Astrocyte (in vitro differentiated cells and primary cell): Measurements from ENCODE around the gene PDE7B. TPM values are rescaled to one million over a fixed set of nuclear protein-coding genes. Genes with fewer than 3 reads are reported as not detected.

ENCODE experiments used
- DNase-seq: peaks from one replicate; pipeline ENCODE4 v3.0.0-alpha.2; 2010; ENCODE audit warnings: low read depth
- FAIRE-seq: peaks from 2 replicates; lab custom pipeline; 2011; peaks lifted over from hg19 to GRCh38; lab: Jason Lieb, UNC
- H2AFZ ChIP-seq: 2 replicates; pipeline ENCODE4 v1.6.0; 2012; ENCODE audit warnings: low read depth, low read length, inconsistent platforms
- H3K27ac ChIP-seq: 2 replicates; pipeline ENCODE4 v1.5.1; 2011; ENCODE audit warnings: low read depth, low read length, inconsistent platforms
- H3K27me3 ChIP-seq: 2 replicates; pipeline ENCODE4 v1.6.0; 2011; ENCODE audit warnings: low read length, inconsistent platforms; ENCODE audit not compliant: insufficient read depth
- H3K36me3 ChIP-seq: 2 replicates; pipeline ENCODE4 v1.5.1; 2011; ENCODE audit warnings: low read length, inconsistent platforms; ENCODE audit not compliant: insufficient read depth
- H3K4me1 ChIP-seq: 2 replicates; pipeline ENCODE4 v1.5.1; 2011; ENCODE audit warnings: low read length, inconsistent platforms; ENCODE audit not compliant: insufficient read depth
- H3K4me2 ChIP-seq: 2 replicates; pipeline ENCODE4 v1.6.0; 2012; ENCODE audit warnings: low read length, inconsistent platforms
- H3K4me3 ChIP-seq: 2 replicates; pipeline ENCODE4 v1.5.1; 2011; ENCODE audit warnings: low read depth, mild to moderate bottlenecking, low read length, inconsistent platforms; ENCODE audit not compliant: insufficient read depth
- H3K79me2 ChIP-seq: 2 replicates; pipeline ENCODE4 v1.6.0; 2012; ENCODE audit warnings: mild to moderate bottlenecking, low read length, inconsistent platforms; ENCODE audit not compliant: insufficient read depth
- H3K9ac ChIP-seq: 2 replicates; pipeline ENCODE4 v1.6.0; 2012; ENCODE audit warnings: mild to moderate bottlenecking, low read length, inconsistent platforms
- H3K9me3 ChIP-seq: 2 replicates; pipeline ENCODE4 v1.5.1; 2012; ENCODE audit warnings: low read depth, mild to moderate bottlenecking, low read length, inconsistent platforms; ENCODE audit not compliant: insufficient read depth
- H4K20me1 ChIP-seq: 2 replicates; pipeline ENCODE4 v1.6.0; 2012; ENCODE audit warnings: low read length, inconsistent platforms; ENCODE audit not compliant: insufficient read depth
- H3K27ac Mint-ChIP-seq: one replicate; pipeline ENCODE4 v1.8.0; 2021; ENCODE audit warnings: mild to moderate bottlenecking, mixed read lengths; ENCODE audit not compliant: unreplicated experiment
- H3K27me3 Mint-ChIP-seq: one replicate; pipeline ENCODE4 v1.8.0; 2021; ENCODE audit warnings: low read depth, mixed read lengths; ENCODE audit not compliant: unreplicated experiment
- H3K36me3 Mint-ChIP-seq: one replicate; pipeline ENCODE4 v1.8.0; 2021; ENCODE audit warnings: low read depth, mixed read lengths; ENCODE audit not compliant: unreplicated experiment
- H3K4me1 Mint-ChIP-seq: one replicate; pipeline ENCODE4 v1.8.0; 2021; ENCODE audit warnings: low read depth, mixed read lengths; ENCODE audit not compliant: unreplicated experiment
- H3K4me3 Mint-ChIP-seq: one replicate; pipeline ENCODE4 v1.8.0; 2021; ENCODE audit warnings: mild to moderate bottlenecking, moderate library complexity, mixed read lengths; ENCODE audit not compliant: unreplicated experiment
- H3K9me3 Mint-ChIP-seq: one replicate; pipeline ENCODE4 v1.8.0; 2021; ENCODE audit warnings: mild to moderate bottlenecking, mixed read lengths; ENCODE audit not compliant: unreplicated experiment
- EZH2 ChIP-seq: IDR thresholded peaks from 2 replicates; pipeline ENCODE4 v1.6.1; 2012; ENCODE audit warnings: mild to moderate bottlenecking, low read length, inconsistent platforms; ENCODE audit not compliant: insufficient read depth
- total RNA-seq: library from RNA; stranded (reverse); gene quantifications from 2 replicates; pipeline ENCODE4 v1.2.1, GENCODE V29; 2021
- TF ChIP-seq, protein P1 (sequence below): IDR thresholded peaks from 2 replicates; pipeline ENCODE4 v1.5.1; 2011; ENCODE audit warnings: low read depth, mild to moderate bottlenecking, inconsistent platforms, low read length, moderate library complexity; ENCODE audit not compliant: insufficient read depth

Gene PDE7B
- total RNA-seq, 1 donor from 2014 or later, result 0.27 TPM

DNA sequence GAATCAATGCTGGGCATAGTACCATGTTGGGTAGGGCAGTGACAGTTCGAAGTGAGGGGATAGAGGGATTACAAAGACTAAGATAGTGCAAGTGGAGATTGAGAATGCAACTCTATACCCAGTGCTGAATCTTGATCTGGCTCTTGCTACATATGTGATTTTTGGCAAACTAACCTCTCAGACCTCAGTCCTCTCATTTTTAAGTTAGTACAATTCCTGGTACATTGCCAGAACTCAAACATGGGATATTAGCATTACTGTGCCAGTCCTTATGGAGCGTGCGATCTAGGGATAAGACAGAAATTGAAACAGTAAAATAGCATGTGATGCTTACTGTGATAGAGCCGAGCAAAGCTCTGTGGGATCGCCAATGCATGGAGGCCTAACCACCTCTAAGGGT lies 210.2 kb downstream of the PDE7B start:
- Histone ChIP-seq H3K79me2 (no peaks in the 10 kb centered on the region), H2AFZ (no peak overlapping the region), H3K4me3 (no peak overlapping the region), H3K4me2 (no peak overlapping the region), H3K4me1 (peaks cover 14% of the 10 kb centered on the region), H4K20me1 (no peaks in the 10 kb centered on the region), H3K27me3 (no peaks in the 10 kb centered on the region), H3K27ac (no peak overlapping the region), H3K9ac (no peak overlapping the region), H3K9me3 (no peaks in the 10 kb centered on the region), H3K36me3 (no peaks in the 10 kb centered on the region)
- H3K36me3 Mint-ChIP-seq, result no peaks in the 10 kb centered on the region
- FAIRE-seq (no peak), DNase-seq (no peak)
- no peak overlapping the region for H3K27ac Mint-ChIP-seq
- H3K4me3 Mint-ChIP-seq, result no peak overlapping the region
- peaks cover 3% of the 10 kb centered on the region for H3K27me3 Mint-ChIP-seq
- H3K4me1 Mint-ChIP-seq, result peaks cover 14% of the 10 kb centered on the region
- no peaks in the 10 kb centered on the region for H3K9me3 Mint-ChIP-seq
- TF ChIP-seq, protein P1, sequence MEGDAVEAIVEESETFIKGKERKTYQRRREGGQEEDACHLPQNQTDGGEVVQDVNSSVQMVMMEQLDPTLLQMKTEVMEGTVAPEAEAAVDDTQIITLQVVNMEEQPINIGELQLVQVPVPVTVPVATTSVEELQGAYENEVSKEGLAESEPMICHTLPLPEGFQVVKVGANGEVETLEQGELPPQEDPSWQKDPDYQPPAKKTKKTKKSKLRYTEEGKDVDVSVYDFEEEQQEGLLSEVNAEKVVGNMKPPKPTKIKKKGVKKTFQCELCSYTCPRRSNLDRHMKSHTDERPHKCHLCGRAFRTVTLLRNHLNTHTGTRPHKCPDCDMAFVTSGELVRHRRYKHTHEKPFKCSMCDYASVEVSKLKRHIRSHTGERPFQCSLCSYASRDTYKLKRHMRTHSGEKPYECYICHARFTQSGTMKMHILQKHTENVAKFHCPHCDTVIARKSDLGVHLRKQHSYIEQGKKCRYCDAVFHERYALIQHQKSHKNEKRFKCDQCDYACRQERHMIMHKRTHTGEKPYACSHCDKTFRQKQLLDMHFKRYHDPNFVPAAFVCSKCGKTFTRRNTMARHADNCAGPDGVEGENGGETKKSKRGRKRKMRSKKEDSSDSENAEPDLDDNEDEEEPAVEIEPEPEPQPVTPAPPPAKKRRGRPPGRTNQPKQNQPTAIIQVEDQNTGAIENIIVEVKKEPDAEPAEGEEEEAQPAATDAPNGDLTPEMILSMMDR, result no peak
- no peak for TF ChIP-seq EZH2

DNA sequence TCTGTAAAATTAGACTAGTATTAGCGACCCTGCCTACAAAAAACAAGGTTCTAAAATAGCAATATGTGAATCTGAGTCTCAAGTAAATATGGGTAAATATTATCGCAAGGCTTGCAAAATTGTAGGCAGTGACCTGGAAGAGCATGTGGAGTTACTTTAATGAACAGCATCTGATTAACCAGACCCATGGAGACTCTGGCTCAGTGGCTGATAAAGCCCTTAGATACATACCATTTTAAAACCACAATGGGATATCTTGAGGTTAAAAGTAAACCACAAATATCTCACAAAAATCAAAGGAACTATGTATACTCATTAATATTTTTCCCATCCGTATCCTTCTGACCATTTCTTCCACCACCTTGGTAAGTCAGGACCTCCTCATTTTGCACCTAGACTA lies 211.6 kb downstream of the PDE7B start:
- no peak overlapping the region for H3K27ac ChIP-seq
- H3K27me3 ChIP-seq, result no peaks in the 10 kb centered on the region
- no peaks in the 10 kb centered on the region for H4K20me1 ChIP-seq
- peaks cover 3% of the 10 kb centered on the region for H3K27me3 Mint-ChIP-seq
- H3K4me1 Mint-ChIP-seq, result peaks cover 21% of the 10 kb centered on the region
- H3K27ac Mint-ChIP-seq, result no peak overlapping the region
- peak; percentile 93 for DNase-seq
- H3K4me3 Mint-ChIP-seq, result no peak overlapping the region
- no peaks in the 10 kb centered on the region for H3K9me3 Mint-ChIP-seq
- no peak overlapping the region for H2AFZ ChIP-seq
- no peak overlapping the region for H3K9ac ChIP-seq
- FAIRE-seq, result no peak
- H3K79me2 ChIP-seq, result no peaks in the 10 kb centered on the region
- no peaks in the 10 kb centered on the region for H3K9me3 ChIP-seq
- no peak overlapping the region for H3K4me3 ChIP-seq
- peaks cover 25% of the 10 kb centered on the region for H3K4me1 ChIP-seq
- peak overlapping the region; percentile 5 for H3K4me2 ChIP-seq
- H3K36me3 ChIP-seq, result no peaks in the 10 kb centered on the region
- H3K36me3 Mint-ChIP-seq, result no peaks in the 10 kb centered on the region
- TF ChIP-seq EZH2, result no peak
- TF ChIP-seq, protein P1, result no peak

GRCh38 chr6:136066005-136066404 lies 214.5 kb downstream of the PDE7B start:
- H3K36me3 ChIP-seq, result no peaks in the 10 kb centered on the region
- no peaks in the 10 kb centered on the region for H3K27me3 ChIP-seq
- no peaks in the 10 kb centered on the region for H4K20me1 ChIP-seq
- no peak overlapping the region for H3K4me3 ChIP-seq
- TF ChIP-seq EZH2, result no peak
- TF ChIP-seq, protein P1, result no peak
- H3K4me1 Mint-ChIP-seq, result peaks cover 30% of the 10 kb centered on the region
- DNase-seq (peak; percentile 34), FAIRE-seq (no peak)
- peaks cover 36% of the 10 kb centered on the region for H3K4me1 ChIP-seq
- H3K27ac Mint-ChIP-seq, result no peak overlapping the region
- H3K27ac ChIP-seq, result no peak overlapping the region
- H3K9me3 Mint-ChIP-seq, result no peaks in the 10 kb centered on the region
- H3K9ac ChIP-seq, result no peak overlapping the region
- no peak overlapping the region for H2AFZ ChIP-seq
- no peak overlapping the region for H3K4me3 Mint-ChIP-seq
- H3K4me2 ChIP-seq, result no peak overlapping the region
- H3K27me3 Mint-ChIP-seq, result no peaks in the 10 kb centered on the region
- no peaks in the 10 kb centered on the region for H3K36me3 Mint-ChIP-seq
- H3K79me2 ChIP-seq, result no peaks in the 10 kb centered on the region
- no peaks in the 10 kb centered on the region for H3K9me3 ChIP-seq
